Bronchial epithelial cell (primary cell): ENCODE results near the gene AGK. TPM values are rescaled to one million over a fixed set of nuclear protein-coding genes. Genes with fewer than 3 reads are reported as not detected.

Experiments
- DNase-seq: peaks from one replicate; pipeline ENCODE4 v3.0.0-alpha.2; 2010; ENCODE audit warnings: low read depth
- FAIRE-seq: peaks from 2 replicates; lab custom pipeline; 2011; peaks lifted over from hg19 to GRCh38; lab: Jason Lieb, UNC
- H3K27me3 ChIP-seq: 2 replicates; pipeline ENCODE4 v1.5.1; 2011; ENCODE audit warnings: low read length; ENCODE audit not compliant: control insufficient read depth, insufficient read depth
- H3K36me3 ChIP-seq: 2 replicates; pipeline ENCODE4 v1.5.1; 2011; ENCODE audit warnings: low read length; ENCODE audit not compliant: control insufficient read depth, insufficient read depth
- H3K4me3 ChIP-seq: 2 replicates; pipeline ENCODE4 v1.5.1; 2011; ENCODE audit warnings: mild to moderate bottlenecking, low read depth, low read length, control low read depth
- total RNA-seq: library from RNA; depleted of rRNA; stranded (reverse); fragments of >200 nt; gene quantifications from 2 replicates; pipeline ENCODE4 v1.2.1, GENCODE V29; 2014
- TF ChIP-seq, protein P1 (sequence below): IDR thresholded peaks from 2 replicates; pipeline ENCODE4 v1.5.1; 2011; ENCODE audit warnings: mild to moderate bottlenecking, moderate library complexity, low read length, control low read depth, inconsistent platforms; ENCODE audit not compliant: insufficient read depth, severe bottlenecking

Gene AGK
- total RNA-seq, 1 donor from 2014 or later, result 18.4 TPM

GRCh38 chr7:141648276-141649114 lies 97.3 kb downstream of the AGK start:
- Histone ChIP-seq H3K27me3 (no peaks in the 10 kb centered on the region), H3K36me3 (peaks cover 6% of the 10 kb centered on the region), H3K4me3 (no peak overlapping the region)
- no peak for FAIRE-seq
- TF ChIP-seq, protein P1, sequence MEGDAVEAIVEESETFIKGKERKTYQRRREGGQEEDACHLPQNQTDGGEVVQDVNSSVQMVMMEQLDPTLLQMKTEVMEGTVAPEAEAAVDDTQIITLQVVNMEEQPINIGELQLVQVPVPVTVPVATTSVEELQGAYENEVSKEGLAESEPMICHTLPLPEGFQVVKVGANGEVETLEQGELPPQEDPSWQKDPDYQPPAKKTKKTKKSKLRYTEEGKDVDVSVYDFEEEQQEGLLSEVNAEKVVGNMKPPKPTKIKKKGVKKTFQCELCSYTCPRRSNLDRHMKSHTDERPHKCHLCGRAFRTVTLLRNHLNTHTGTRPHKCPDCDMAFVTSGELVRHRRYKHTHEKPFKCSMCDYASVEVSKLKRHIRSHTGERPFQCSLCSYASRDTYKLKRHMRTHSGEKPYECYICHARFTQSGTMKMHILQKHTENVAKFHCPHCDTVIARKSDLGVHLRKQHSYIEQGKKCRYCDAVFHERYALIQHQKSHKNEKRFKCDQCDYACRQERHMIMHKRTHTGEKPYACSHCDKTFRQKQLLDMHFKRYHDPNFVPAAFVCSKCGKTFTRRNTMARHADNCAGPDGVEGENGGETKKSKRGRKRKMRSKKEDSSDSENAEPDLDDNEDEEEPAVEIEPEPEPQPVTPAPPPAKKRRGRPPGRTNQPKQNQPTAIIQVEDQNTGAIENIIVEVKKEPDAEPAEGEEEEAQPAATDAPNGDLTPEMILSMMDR, result no peak
- DNase-seq, result no peak

DNA sequence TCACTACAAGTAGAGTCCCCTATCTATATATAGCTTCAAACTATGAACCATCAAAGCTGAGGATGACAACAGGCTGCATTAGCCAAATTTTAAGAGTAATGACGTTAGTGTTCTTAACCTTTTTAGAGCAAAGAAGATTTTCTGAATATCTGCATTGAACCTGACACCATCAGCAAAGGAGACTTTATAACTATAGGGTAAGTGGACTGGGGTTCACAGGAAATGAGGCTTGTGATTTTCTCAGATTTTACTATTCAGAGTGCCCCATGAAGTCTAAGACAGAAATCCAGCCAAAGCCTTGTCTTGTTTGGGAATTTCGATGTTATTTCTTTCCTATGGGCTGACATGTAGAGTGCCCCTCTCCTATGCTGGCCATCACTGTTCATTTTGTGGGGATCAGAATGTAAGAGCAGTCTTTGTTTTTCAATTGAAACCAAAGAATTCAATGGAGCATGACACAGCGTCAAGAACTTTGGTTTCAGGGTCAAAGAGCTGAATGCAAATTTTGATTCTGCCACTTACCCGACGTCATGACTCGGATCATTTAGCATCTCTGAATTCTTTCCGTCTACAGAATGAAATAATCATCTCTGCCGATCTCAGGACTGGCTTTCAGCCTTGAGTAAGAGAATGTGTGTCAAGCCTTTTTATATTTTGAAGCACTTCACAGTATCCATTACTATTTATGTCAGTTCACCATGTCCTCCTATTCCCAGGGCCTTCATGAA lies 98.1 kb downstream of the AGK start:
- no peak for FAIRE-seq
- H3K27me3 ChIP-seq, result no peaks in the 10 kb centered on the region
- H3K36me3 ChIP-seq, result peaks cover 6% of the 10 kb centered on the region
- no peak for DNase-seq
- TF ChIP-seq, protein P1, result no peak
- no peak overlapping the region for H3K4me3 ChIP-seq

GRCh38 chr7:141649865-141650634 lies 98.8 kb downstream of the AGK start:
- Histone ChIP-seq H3K27me3 (no peaks in the 10 kb centered on the region), H3K4me3 (no peak overlapping the region), H3K36me3 (peaks cover 6% of the 10 kb centered on the region)
- TF ChIP-seq, protein P1, result peak; percentile 67
- DNase-seq (peak; percentile 63), FAIRE-seq (no peak)

DNA sequence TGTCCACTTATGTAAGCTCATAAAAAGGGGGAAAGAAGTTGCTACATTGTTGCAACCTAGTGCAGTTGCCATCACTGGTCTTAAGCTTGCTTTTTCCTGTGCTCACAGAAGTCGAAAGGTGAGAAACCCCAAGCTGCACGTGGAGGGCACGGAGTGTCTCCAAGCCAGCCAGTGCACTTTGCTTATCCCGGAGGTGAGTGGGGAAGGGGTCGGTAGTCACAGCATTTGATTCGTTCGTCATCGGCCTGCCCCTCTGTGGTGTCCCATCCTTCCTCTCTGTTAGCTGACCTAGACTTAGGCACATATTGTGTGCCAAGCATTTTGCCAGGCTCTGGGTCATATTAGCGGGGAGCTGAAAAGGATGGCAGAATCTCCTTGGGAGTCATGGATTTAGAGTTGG lies 100.2 kb downstream of the AGK start:
- H3K4me3 ChIP-seq, result no peak overlapping the region
- H3K36me3 ChIP-seq, result peaks cover 8% of the 10 kb centered on the region
- TF ChIP-seq, protein P1, result no peak
- H3K27me3 ChIP-seq, result no peaks in the 10 kb centered on the region
- peak; percentile 13 for FAIRE-seq
- DNase-seq, result no peak

DNA sequence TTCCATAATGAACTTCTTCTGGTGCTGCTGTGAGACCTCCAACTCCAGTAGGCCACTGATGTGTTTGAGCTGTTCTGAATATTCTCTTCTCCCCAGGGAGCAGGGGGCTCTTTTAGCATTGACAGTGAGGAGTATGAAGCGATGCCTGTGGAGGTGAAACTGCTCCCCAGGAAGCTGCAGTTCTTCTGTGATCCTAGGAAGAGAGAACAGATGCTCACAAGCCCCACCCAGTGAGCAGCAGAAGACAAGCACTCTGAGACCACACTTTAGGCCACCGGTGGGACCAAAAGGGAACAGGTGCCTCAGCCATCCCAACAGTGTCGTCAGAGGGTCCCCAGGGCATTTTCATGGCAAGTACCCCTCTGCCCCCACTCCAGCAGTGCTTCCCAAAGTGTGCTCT lies 101.5 kb downstream of the AGK start:
- TF ChIP-seq, protein P1, result no peak
- H3K27me3 ChIP-seq, result no peaks in the 10 kb centered on the region
- DNase-seq, result no peak
- H3K4me3 ChIP-seq, result no peak overlapping the region
- peaks cover 9% of the 10 kb centered on the region for H3K36me3 ChIP-seq
- no peak for FAIRE-seq
